Stimulated activated CD8-positive, alpha-beta memory T cell treated with anti-CD3 and anti-CD28 coated beads, Interleukin-15, amount 100 ng/mL, for 48 hours (primary cell): Measurements from ENCODE around the gene CRLF2.
"Not testable (repeated sequence)": the region's sequence is repeated elsewhere in the genome, so short reads cannot be mapped to it uniquely, and the experiment has no call there.

Experiments
- DNase-seq, 2 donors: peaks; one replicate each; pipeline ENCODE4 v3.0.0-alpha.2; 2020; ENCODE audit warnings: low read depth in 2 of 2

Gene CRLF2

GRCh38 chrX:1212532-1212931 is at the start of gene CRLF2:
TSS of gene CRLF2 (minus strand) at chrX:1212649. CDS start at chrX:1212634, 15 bp downstream.
- DNase-seq = no peak

GRCh38 chrX:1261771-1262170 is 49.3 kb upstream of the CRLF2 start:
- DNase-seq = not testable (repeated sequence)

GRCh38 chrX:1261285-1261684 is 48.8 kb upstream of the CRLF2 start:
- DNase-seq = no peak

GRCh38 chrX:1252861-1253260 is 40.4 kb upstream of the CRLF2 start:
- no peak for DNase-seq

- DNase-seq = peak in 1 of 2 donors; percentile 34
Observed at GRCh38 chrX:1249101-1249887, 36.8 kb upstream of the CRLF2 start.

- no peak for DNase-seq
Observed at GRCh38 chrX:1248331-1249061, 36.0 kb upstream of the CRLF2 start.

GRCh38 chrX:1246816-1247215 is 34.4 kb upstream of the CRLF2 start:
- peak; percentile 47 to 73 for DNase-seq

GRCh38 chrX:1244164-1245076 is 32.0 kb upstream of the CRLF2 start:
- DNase-seq = no peak

GRCh38 chrX:1242891-1243402 is 30.5 kb upstream of the CRLF2 start:
- DNase-seq = peak in 1 of 2 donors; percentile 41

GRCh38 chrX:1240551-1240950 is 28.1 kb upstream of the CRLF2 start:
- not testable (repeated sequence) for DNase-seq

- DNase-seq = peak in 1 of 2 donors; percentile 47
Observed at GRCh38 chrX:1239681-1240142, 27.3 kb upstream of the CRLF2 start.

- no peak for DNase-seq
Observed at GRCh38 chrX:1231850-1232465, 19.5 kb upstream of the CRLF2 start.

GRCh38 chrX:1228101-1228500 is 15.7 kb upstream of the CRLF2 start:
- DNase-seq = not testable (repeated sequence)

GRCh38 chrX:1226249-1226648 is 13.8 kb upstream of the CRLF2 start:
- no peak for DNase-seq

GRCh38 chrX:1224954-1225353 is 12.5 kb upstream of the CRLF2 start:
- DNase-seq = no peak

GRCh38 chrX:1223242-1223600 is 10.8 kb upstream of the CRLF2 start:
- DNase-seq = no peak

- DNase-seq = no peak
Observed at GRCh38 chrX:1222531-1223241, 10.2 kb upstream of the CRLF2 start.

- no peak for DNase-seq
Observed at GRCh38 chrX:1221296-1221845, 8.9 kb upstream of the CRLF2 start.

GRCh38 chrX:1218286-1218685 is 5.8 kb upstream of the CRLF2 start:
- DNase-seq = no peak

- no peak for DNase-seq
Observed at GRCh38 chrX:1215123-1215823, 2.8 kb upstream of the CRLF2 start.
